Astrocyte (in vitro differentiated cells and primary cell): ENCODE measurements around the gene SPDYE6. TPM values are rescaled to one million over a fixed set of nuclear protein-coding genes. Genes with fewer than 3 reads are reported as not detected.
"Not testable (repeated sequence)": the region's sequence is repeated elsewhere in the genome, so short reads cannot be mapped to it uniquely, and the experiment has no call there.

Experiments
- DNase-seq: peaks from one replicate; pipeline ENCODE4 v3.0.0-alpha.2; 2010; ENCODE audit warnings: low read depth
- FAIRE-seq: peaks from 2 replicates; lab custom pipeline; 2011; peaks lifted over from hg19 to GRCh38; lab: Jason Lieb, UNC
- H2AFZ ChIP-seq: 2 replicates; pipeline ENCODE4 v1.6.0; 2012; ENCODE audit warnings: low read depth, low read length, inconsistent platforms
- H3K27ac ChIP-seq: 2 replicates; pipeline ENCODE4 v1.5.1; 2011; ENCODE audit warnings: low read depth, low read length, inconsistent platforms
- H3K27me3 ChIP-seq: 2 replicates; pipeline ENCODE4 v1.6.0; 2011; ENCODE audit warnings: low read length, inconsistent platforms; ENCODE audit not compliant: insufficient read depth
- H3K36me3 ChIP-seq: 2 replicates; pipeline ENCODE4 v1.5.1; 2011; ENCODE audit warnings: low read length, inconsistent platforms; ENCODE audit not compliant: insufficient read depth
- H3K4me1 ChIP-seq: 2 replicates; pipeline ENCODE4 v1.5.1; 2011; ENCODE audit warnings: low read length, inconsistent platforms; ENCODE audit not compliant: insufficient read depth
- H3K4me2 ChIP-seq: 2 replicates; pipeline ENCODE4 v1.6.0; 2012; ENCODE audit warnings: low read length, inconsistent platforms
- H3K4me3 ChIP-seq: 2 replicates; pipeline ENCODE4 v1.5.1; 2011; ENCODE audit warnings: low read depth, mild to moderate bottlenecking, low read length, inconsistent platforms; ENCODE audit not compliant: insufficient read depth
- H3K79me2 ChIP-seq: 2 replicates; pipeline ENCODE4 v1.6.0; 2012; ENCODE audit warnings: mild to moderate bottlenecking, low read length, inconsistent platforms; ENCODE audit not compliant: insufficient read depth
- H3K9ac ChIP-seq: 2 replicates; pipeline ENCODE4 v1.6.0; 2012; ENCODE audit warnings: mild to moderate bottlenecking, low read length, inconsistent platforms
- H3K9me3 ChIP-seq: 2 replicates; pipeline ENCODE4 v1.5.1; 2012; ENCODE audit warnings: low read depth, mild to moderate bottlenecking, low read length, inconsistent platforms; ENCODE audit not compliant: insufficient read depth
- H4K20me1 ChIP-seq: 2 replicates; pipeline ENCODE4 v1.6.0; 2012; ENCODE audit warnings: low read length, inconsistent platforms; ENCODE audit not compliant: insufficient read depth
- H3K27ac Mint-ChIP-seq: one replicate; pipeline ENCODE4 v1.8.0; 2021; ENCODE audit warnings: mild to moderate bottlenecking, mixed read lengths; ENCODE audit not compliant: unreplicated experiment
- H3K27me3 Mint-ChIP-seq: one replicate; pipeline ENCODE4 v1.8.0; 2021; ENCODE audit warnings: low read depth, mixed read lengths; ENCODE audit not compliant: unreplicated experiment
- H3K36me3 Mint-ChIP-seq: one replicate; pipeline ENCODE4 v1.8.0; 2021; ENCODE audit warnings: low read depth, mixed read lengths; ENCODE audit not compliant: unreplicated experiment
- H3K4me1 Mint-ChIP-seq: one replicate; pipeline ENCODE4 v1.8.0; 2021; ENCODE audit warnings: low read depth, mixed read lengths; ENCODE audit not compliant: unreplicated experiment
- H3K4me3 Mint-ChIP-seq: one replicate; pipeline ENCODE4 v1.8.0; 2021; ENCODE audit warnings: mild to moderate bottlenecking, moderate library complexity, mixed read lengths; ENCODE audit not compliant: unreplicated experiment
- H3K9me3 Mint-ChIP-seq: one replicate; pipeline ENCODE4 v1.8.0; 2021; ENCODE audit warnings: mild to moderate bottlenecking, mixed read lengths; ENCODE audit not compliant: unreplicated experiment
- EZH2 ChIP-seq: IDR thresholded peaks from 2 replicates; pipeline ENCODE4 v1.6.1; 2012; ENCODE audit warnings: mild to moderate bottlenecking, low read length, inconsistent platforms; ENCODE audit not compliant: insufficient read depth
- total RNA-seq: library from RNA; stranded (reverse); gene quantifications from 2 replicates; pipeline ENCODE4 v1.2.1, GENCODE V29; 2021

The SPDYE6 gene
- total RNA-seq, 1 donor from 2014 or later = not detected

DNA sequence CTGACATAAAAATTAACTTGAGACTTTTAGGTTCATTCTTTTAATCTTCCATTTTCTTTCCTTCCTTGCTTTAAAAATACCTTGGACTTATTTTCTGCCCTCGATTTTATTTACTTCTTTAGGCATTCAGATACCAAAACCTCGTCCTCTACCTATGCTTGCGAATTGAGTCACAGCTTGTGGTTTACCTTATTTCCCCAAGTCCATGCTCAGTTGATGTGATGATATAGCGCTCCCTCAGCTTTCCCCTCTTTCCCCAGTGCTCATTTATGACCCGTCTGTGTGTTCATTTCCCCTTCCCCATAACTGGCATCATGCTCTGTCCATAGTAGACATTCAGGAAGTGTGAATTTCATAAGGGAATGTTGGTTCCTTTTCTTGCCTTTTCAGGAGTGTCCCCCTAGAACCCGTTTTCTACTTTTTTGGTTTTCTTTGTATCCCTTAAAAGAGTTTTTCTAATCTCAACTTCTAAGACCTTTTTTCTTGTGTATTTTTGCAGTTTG, 20.8 kb upstream of the SPDYE6 start:
- H3K27ac Mint-ChIP-seq = no peak overlapping the region
- TF ChIP-seq EZH2 = no peak
- DNase-seq (no peak), FAIRE-seq (no peak)
- H3K27me3 Mint-ChIP-seq = no peaks in the 10 kb centered on the region
- H2AFZ ChIP-seq = no peak overlapping the region
- no peaks in the 10 kb centered on the region for H3K4me1 ChIP-seq
- H3K9me3 ChIP-seq = no peaks in the 10 kb centered on the region
- no peaks in the 10 kb centered on the region for H3K27me3 ChIP-seq
- H3K9me3 Mint-ChIP-seq = no peaks in the 10 kb centered on the region
- H3K27ac ChIP-seq = no peak overlapping the region
- no peak overlapping the region for H3K4me3 ChIP-seq
- H3K36me3 Mint-ChIP-seq = peaks cover 15% of the 10 kb centered on the region
- no peak overlapping the region for H3K9ac ChIP-seq
- peaks cover 10% of the 10 kb centered on the region for H3K36me3 ChIP-seq
- H3K4me3 Mint-ChIP-seq = no peak overlapping the region
- H3K4me2 ChIP-seq = no peak overlapping the region
- H4K20me1 ChIP-seq = peaks cover 5% of the 10 kb centered on the region
- H3K79me2 ChIP-seq = peaks cover 16% of the 10 kb centered on the region
- peaks cover 1% of the 10 kb centered on the region for H3K4me1 Mint-ChIP-seq

- H3K4me2 ChIP-seq, H3K4me1 ChIP-seq, H3K27me3 Mint-ChIP-seq, H2AFZ ChIP-seq, H3K27me3 ChIP-seq, FAIRE-seq, DNase-seq, H3K9ac ChIP-seq, H3K4me3 ChIP-seq, H3K4me1 Mint-ChIP-seq, H3K27ac ChIP-seq, H3K27ac Mint-ChIP-seq, H3K4me3 Mint-ChIP-seq, H3K36me3 ChIP-seq, H4K20me1 ChIP-seq, H3K9me3 Mint-ChIP-seq, H3K9me3 ChIP-seq: not testable (repeated sequence)
- H3K79me2 ChIP-seq = peaks cover 24% of the 10 kb centered on the region
- peaks cover 15% of the 10 kb centered on the region for H3K36me3 Mint-ChIP-seq
Measured at GRCh38 chr7:102372796-102373195, 16.6 kb upstream of the SPDYE6 start.

DNA sequence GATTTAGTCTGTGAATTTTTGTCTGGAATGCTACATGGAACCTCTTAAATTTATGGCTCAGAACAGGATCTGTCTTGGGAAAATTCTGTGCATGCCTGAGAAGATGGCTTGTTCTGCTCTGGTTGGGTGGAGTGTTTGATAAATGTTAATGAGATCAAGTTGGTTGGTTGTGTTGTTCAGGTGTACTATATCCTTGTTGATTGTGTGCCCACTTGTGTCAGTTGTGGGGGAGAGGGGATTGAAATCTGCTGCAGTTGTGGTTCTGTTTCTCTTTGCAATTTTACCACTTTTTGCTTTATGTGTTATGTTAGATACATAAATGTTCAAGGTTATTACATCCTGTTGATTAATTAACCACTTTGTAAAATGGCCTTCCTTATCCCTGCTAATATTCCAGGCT, 13.8 kb upstream of the SPDYE6 start:
- not testable (repeated sequence) for DNase-seq, H3K4me1 ChIP-seq, H3K9me3 ChIP-seq, H3K27ac ChIP-seq, H3K4me1 Mint-ChIP-seq, FAIRE-seq, H3K27me3 Mint-ChIP-seq, H3K4me3 Mint-ChIP-seq, H3K27me3 ChIP-seq, H4K20me1 ChIP-seq, H3K4me3 ChIP-seq, H2AFZ ChIP-seq, H3K4me2 ChIP-seq, H3K9me3 Mint-ChIP-seq, H3K9ac ChIP-seq, H3K36me3 ChIP-seq, H3K27ac Mint-ChIP-seq, H3K36me3 Mint-ChIP-seq
- H3K79me2 ChIP-seq = peaks cover 32% of the 10 kb centered on the region

DNA sequence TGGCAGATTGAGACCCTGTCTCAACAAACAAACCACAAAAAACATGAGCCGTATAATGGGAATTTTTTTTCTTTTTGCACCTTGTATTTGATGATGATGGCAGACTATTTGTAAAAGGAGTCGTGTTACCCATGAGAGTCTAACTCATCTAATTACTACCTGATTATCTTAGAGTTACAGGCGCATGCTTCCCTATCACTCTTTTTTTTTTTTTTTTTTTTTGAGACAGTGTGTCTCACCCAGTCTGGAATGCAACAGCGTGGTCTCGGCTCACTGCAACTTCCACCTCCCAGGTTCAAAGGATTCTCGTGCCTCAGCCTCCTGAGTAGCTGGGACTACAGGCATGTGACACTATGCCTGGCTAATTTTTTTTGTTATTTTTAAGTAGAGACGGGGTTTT, 9.1 kb upstream of the SPDYE6 start:
- peaks cover 19% of the 10 kb centered on the region for H3K79me2 ChIP-seq
- not testable (repeated sequence) for H3K36me3 ChIP-seq, H3K4me3 ChIP-seq, H3K4me2 ChIP-seq, H3K27ac ChIP-seq, DNase-seq, H3K9me3 ChIP-seq, H3K9me3 Mint-ChIP-seq, H2AFZ ChIP-seq, H3K27me3 ChIP-seq, H3K4me1 ChIP-seq, FAIRE-seq, H4K20me1 ChIP-seq, H3K36me3 Mint-ChIP-seq, H3K4me1 Mint-ChIP-seq, H3K27me3 Mint-ChIP-seq, H3K9ac ChIP-seq
- Mint-ChIP-seq H3K27ac (peak overlapping the region; percentile 50), H3K4me3 (peak overlapping the region; percentile 79)

- FAIRE-seq, H3K27me3 Mint-ChIP-seq, H3K36me3 Mint-ChIP-seq: not testable (repeated sequence)
Measured at GRCh38 chr7:102364394-102364886, 8.2 kb upstream of the SPDYE6 start.

More at GRCh38 chr7:102364394-102364886, 8.2 kb upstream of the SPDYE6 start:
- DNase-seq, H3K4me1 Mint-ChIP-seq, H3K36me3 ChIP-seq, H3K9me3 Mint-ChIP-seq, H3K9me3 ChIP-seq, H3K27me3 ChIP-seq, H2AFZ ChIP-seq, H3K4me1 ChIP-seq, H4K20me1 ChIP-seq: not testable (repeated sequence)
- Mint-ChIP-seq H3K4me3 (peak overlapping the region; percentile 96), H3K27ac (peak overlapping the region; percentile 91)
- Histone ChIP-seq H3K4me3 (peak overlapping the region; percentile 66), H3K4me2 (peak overlapping the region; percentile 77), H3K27ac (peak overlapping the region; percentile 66), H3K9ac (peak overlapping the region; percentile 93), H3K79me2 (peaks cover 17% of the 10 kb centered on the region)
